ENCODE data around the gene REP15. TPM values are rescaled to one million over a fixed set of nuclear protein-coding genes. Genes with fewer than 3 reads are reported as not detected.

REP15 gene
- total and polyA plus RNA-seq, 2 of the 4 experiments (the other 2 are of a cell fraction): 0.48 to 2.2 TPM

DNA sequence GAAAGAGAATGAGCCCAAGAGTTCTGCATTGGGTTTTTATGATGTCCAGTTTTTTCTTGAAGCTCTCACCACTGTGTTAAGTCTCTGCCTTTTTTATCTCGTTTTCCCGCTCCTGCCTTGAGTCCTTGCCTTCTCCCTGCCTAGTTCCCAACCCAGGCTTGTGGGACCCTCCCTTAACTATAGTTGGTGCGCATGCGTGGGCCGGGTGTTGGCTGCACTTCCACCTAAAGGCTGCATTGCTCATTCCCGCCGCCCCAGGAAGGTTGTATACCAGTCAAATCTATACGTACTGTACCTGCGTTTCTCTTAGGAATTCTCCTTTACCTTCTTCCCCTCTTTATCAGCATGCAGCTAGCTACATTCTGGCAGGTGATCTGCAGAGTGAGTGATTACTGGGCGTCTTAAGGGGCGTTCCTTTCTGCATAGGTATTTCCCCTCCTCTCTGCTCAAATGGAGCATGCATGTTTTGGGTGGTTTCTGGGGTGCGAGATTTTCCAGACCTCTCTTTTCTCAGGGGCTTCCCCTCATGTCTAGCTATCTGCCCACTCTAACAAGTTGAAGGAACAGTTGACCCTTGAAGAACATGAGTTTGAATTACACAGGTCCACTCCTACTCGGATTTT lies 6.6 kb upstream of the REP15 start:
- WGBS, 2 experiments (ENCODE audit: extremely low coverage in 2 of 2, insufficient read length in 1 of 2): 100% methylated on average over 2 of the region's 13 CpGs; no CpG with 5 or more reads in 1 of the 2 experiments
- no peak overlapping the region for H4K8ac ChIP-seq (ENCODE audit: low read depth in 2 of 2, low read length in 2 of 2)
- ChIA-PET POLR2A (ENCODE audit: unreplicated experiment) (no interaction called here), CTCF (no interaction called here)
- no peaks in the 10 kb centered on the region for H4K20me1 ChIP-seq (ENCODE audit: insufficient read depth, low read length)
- dilution Hi-C loops (cut with HindIII; ENCODE audit: low sequenced_read_pairs, unreplicated experiment): no loop called here
- no peaks in the 10 kb centered on the region for H3K27me3 ChIP-seq (ENCODE audit: control insufficient read depth, insufficient read depth, low read length)
- H4K5ac ChIP-seq (ENCODE audit: low read depth, low read length): no peak overlapping the region
- H2AK5ac ChIP-seq (ENCODE audit: low read depth, low read length): no peak overlapping the region
- no peak overlapping the region for H3K9ac ChIP-seq (ENCODE audit: low read depth, low read length)
- H3K27ac ChIP-seq (ENCODE audit: insufficient read depth, low read length): no peak overlapping the region
- in situ Hi-C loops (cut with MboI; ENCODE audit: low sequenced_read_pairs): no loop called here
- no peaks in the 10 kb centered on the region for H3K79me1 ChIP-seq (ENCODE audit: low read depth in 1 of 2, low read length in 2 of 2)
- H2AK9ac ChIP-seq (replicated peaks; ENCODE audit: low read depth, low read length, poor library complexity): no peak overlapping the region
- BruUV-seq (replicated peaks): no TSS peak
- H4K91ac ChIP-seq (ENCODE audit: insufficient read depth, low read depth, low read length): no peak overlapping the region
- no peak for TF ChIP-seq BHLHE40 (IDR thresholded peaks at IDR 0.05; ENCODE audit: low read depth, low read length)
- TF ChIP-seq MAFK (IDR thresholded peaks at IDR 0.05; ENCODE audit: low read depth, low read length): no peak
- TF ChIP-seq CHD1 (IDR thresholded peaks at IDR 0.05; ENCODE audit: low read depth, low read length): no peak
- no peak for TF ChIP-seq RFX5 (IDR thresholded peaks at IDR 0.05; ENCODE audit: low read depth, low read length)
- no peak for TF ChIP-seq RCOR1 (IDR thresholded peaks at IDR 0.05; ENCODE audit: insufficient replicate concordance, low read length)
- TF ChIP-seq POLR2A (IDR thresholded peaks at IDR 0.05; ENCODE audit: low read depth, low read length): no peak
- TF ChIP-seq NFE2L2 (IDR thresholded peaks at IDR 0.05; ENCODE audit: low read depth, low read length): no peak
- TF ChIP-seq, protein P1, sequence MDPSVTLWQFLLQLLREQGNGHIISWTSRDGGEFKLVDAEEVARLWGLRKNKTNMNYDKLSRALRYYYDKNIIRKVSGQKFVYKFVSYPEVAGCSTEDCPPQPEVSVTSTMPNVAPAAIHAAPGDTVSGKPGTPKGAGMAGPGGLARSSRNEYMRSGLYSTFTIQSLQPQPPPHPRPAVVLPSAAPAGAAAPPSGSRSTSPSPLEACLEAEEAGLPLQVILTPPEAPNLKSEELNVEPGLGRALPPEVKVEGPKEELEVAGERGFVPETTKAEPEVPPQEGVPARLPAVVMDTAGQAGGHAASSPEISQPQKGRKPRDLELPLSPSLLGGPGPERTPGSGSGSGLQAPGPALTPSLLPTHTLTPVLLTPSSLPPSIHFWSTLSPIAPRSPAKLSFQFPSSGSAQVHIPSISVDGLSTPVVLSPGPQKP (IDR thresholded peaks at IDR 0.05; ENCODE audit: borderline replicate concordance, low read depth, low read length): no peak
- no peak for TF ChIP-seq MAZ (IDR thresholded peaks at IDR 0.05; ENCODE audit: borderline replicate concordance, low read depth, low read length)
- TF ChIP-seq FOS (IDR thresholded peaks at IDR 0.05; ENCODE audit: low read depth, low read length): no peak
- TF ChIP-seq, protein P2, sequence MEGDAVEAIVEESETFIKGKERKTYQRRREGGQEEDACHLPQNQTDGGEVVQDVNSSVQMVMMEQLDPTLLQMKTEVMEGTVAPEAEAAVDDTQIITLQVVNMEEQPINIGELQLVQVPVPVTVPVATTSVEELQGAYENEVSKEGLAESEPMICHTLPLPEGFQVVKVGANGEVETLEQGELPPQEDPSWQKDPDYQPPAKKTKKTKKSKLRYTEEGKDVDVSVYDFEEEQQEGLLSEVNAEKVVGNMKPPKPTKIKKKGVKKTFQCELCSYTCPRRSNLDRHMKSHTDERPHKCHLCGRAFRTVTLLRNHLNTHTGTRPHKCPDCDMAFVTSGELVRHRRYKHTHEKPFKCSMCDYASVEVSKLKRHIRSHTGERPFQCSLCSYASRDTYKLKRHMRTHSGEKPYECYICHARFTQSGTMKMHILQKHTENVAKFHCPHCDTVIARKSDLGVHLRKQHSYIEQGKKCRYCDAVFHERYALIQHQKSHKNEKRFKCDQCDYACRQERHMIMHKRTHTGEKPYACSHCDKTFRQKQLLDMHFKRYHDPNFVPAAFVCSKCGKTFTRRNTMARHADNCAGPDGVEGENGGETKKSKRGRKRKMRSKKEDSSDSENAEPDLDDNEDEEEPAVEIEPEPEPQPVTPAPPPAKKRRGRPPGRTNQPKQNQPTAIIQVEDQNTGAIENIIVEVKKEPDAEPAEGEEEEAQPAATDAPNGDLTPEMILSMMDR (conservative IDR thresholded peaks at IDR 0.05; ENCODE audit: low read depth, low read length): no peak
- no peak for TF ChIP-seq RAD21 (IDR thresholded peaks at IDR 0.05; ENCODE audit: low read length)
- no peak for TF ChIP-seq MXI1 (IDR thresholded peaks at IDR 0.05; ENCODE audit: borderline replicate concordance, low read depth, low read length)
- TF ChIP-seq SMC3 (IDR thresholded peaks at IDR 0.05; ENCODE audit: low read depth, low read length): no peak
- H3K4me3 ChIP-seq (ENCODE audit: insufficient read depth, low read depth, low read length): no peak overlapping the region
- H3K4me2 ChIP-seq (ENCODE audit: low read depth, low read length): no peak overlapping the region
- ATAC-seq (ENCODE audit: low read depth): no peak
- no peak overlapping the region for H3K4ac ChIP-seq (ENCODE audit: low read depth, low read length)
- no peak for DNase-seq
- H2BK120ac ChIP-seq (ENCODE audit: low read depth, low read length): no peak overlapping the region
- H2BK20ac ChIP-seq (ENCODE audit: low read depth, low read length): no peak overlapping the region
- H3K9me3 ChIP-seq (ENCODE audit: control insufficient read depth, insufficient read depth, low read length): no peaks in the 10 kb centered on the region
- H2AFZ ChIP-seq (replicated peaks; ENCODE audit: low read length, poor library complexity): no peak overlapping the region
- no peak overlapping the region for H3K23ac ChIP-seq (ENCODE audit: low read depth, low read length)
- no peak overlapping the region for H2BK5ac ChIP-seq (ENCODE audit: low read depth, low read length, poor library complexity, severe bottlenecking)
- H3K36me3 ChIP-seq (ENCODE audit: control insufficient read depth, insufficient read depth, low read length): peaks cover 41% of the 10 kb centered on the region
- H2BK15ac ChIP-seq (ENCODE audit: low read depth, low read length): no peak overlapping the region
- no peaks in the 10 kb centered on the region for H3K4me1 ChIP-seq (ENCODE audit: control insufficient read depth, insufficient read depth, low read length)
- no peak overlapping the region for H3K18ac ChIP-seq (ENCODE audit: low read depth, low read length)
- intact Hi-C loops (cut with micrococcal nuclease): no loop called here
- no peaks in the 10 kb centered on the region for H3K9me1 ChIP-seq (ENCODE audit: insufficient read depth, low read length)
- no peak overlapping the region for H3K14ac ChIP-seq (replicated peaks; ENCODE audit: low read depth, low read length)
- no peak overlapping the region for H3K56ac ChIP-seq (ENCODE audit: extremely low read depth, insufficient read depth, low read length)

All from IMR-90 (cell line).